Parathyroid adenoma (tissue), 2 donors: ENCODE measurements around the gene GRK2.

ENCODE experiments used
- H2AFZ ChIP-seq: fragments of 300-600 bp; sonication (generic); one replicate; pipeline ENCODE4 v1.7.0; 2017; ENCODE audit warnings: antibody characterized with exemption, mild to moderate bottlenecking
- H3K27ac ChIP-seq: fragments of 300-600 bp; sonication (generic); one replicate; pipeline ENCODE4 v1.7.0; 2017
- H3K27me3 ChIP-seq: fragments of 300-600 bp; sonication (generic); one replicate; pipeline ENCODE4 v1.7.0; 2017; ENCODE audit warnings: low read length; ENCODE audit not compliant: control insufficient read depth, insufficient read depth
- H3K36me3 ChIP-seq: fragments of 300-600 bp; sonication (generic); one replicate; pipeline ENCODE4 v1.7.0; 2017; ENCODE audit warnings: low read length; ENCODE audit not compliant: control insufficient read depth, insufficient read depth
- H3K4me1 ChIP-seq: fragments of 300-600 bp; sonication (generic); one replicate; pipeline ENCODE4 v1.7.0; 2017; ENCODE audit warnings: control low read depth
- H3K4me2 ChIP-seq: fragments of 300-600 bp; sonication (generic); one replicate; pipeline ENCODE4 v1.7.0; 2017; ENCODE audit warnings: low read length
- H3K4me3 ChIP-seq: fragments of 300-600 bp; sonication (generic); one replicate; pipeline ENCODE4 v1.7.0; 2017; ENCODE audit warnings: low read depth, low read length
- H3K79me2 ChIP-seq: fragments of 300-600 bp; sonication (generic); one replicate; pipeline ENCODE4 v1.7.0; 2017; ENCODE audit warnings: control low read depth
- H3K9ac ChIP-seq: fragments of 300-600 bp; sonication (generic); one replicate; pipeline ENCODE4 v1.7.0; 2017; ENCODE audit warnings: mild to moderate bottlenecking
- H3K9me3 ChIP-seq: fragments of 300-600 bp; sonication (generic); one replicate; pipeline ENCODE4 v1.7.0; 2017; ENCODE audit warnings: low read length; ENCODE audit not compliant: control insufficient read depth
- TF ChIP-seq, protein P1 (sequence below): fragments of 300-600 bp; sonication (generic); IDR thresholded peaks from one replicate; pipeline ENCODE4 v1.7.0; 2017; ENCODE audit warnings: antibody characterized with exemption, mild to moderate bottlenecking
- donor health status: primary hyperparathyroidism.

The GRK2 gene

GRCh38 chr11:67292671-67293070 lies 26.4 kb downstream of the GRK2 start:
- Histone ChIP-seq H3K4me2 (no peak overlapping the region), H3K27ac (no peak overlapping the region), H3K9me3 (no peaks in the 10 kb centered on the region), H3K4me1 (peaks cover 9% of the 10 kb centered on the region), H3K36me3 (no peaks in the 10 kb centered on the region), H3K9ac (no peak overlapping the region), H3K79me2 (no peaks in the 10 kb centered on the region), H3K27me3 (no peaks in the 10 kb centered on the region), H2AFZ (no peak overlapping the region), H3K4me3 (no peak overlapping the region)
- TF ChIP-seq, protein P1, sequence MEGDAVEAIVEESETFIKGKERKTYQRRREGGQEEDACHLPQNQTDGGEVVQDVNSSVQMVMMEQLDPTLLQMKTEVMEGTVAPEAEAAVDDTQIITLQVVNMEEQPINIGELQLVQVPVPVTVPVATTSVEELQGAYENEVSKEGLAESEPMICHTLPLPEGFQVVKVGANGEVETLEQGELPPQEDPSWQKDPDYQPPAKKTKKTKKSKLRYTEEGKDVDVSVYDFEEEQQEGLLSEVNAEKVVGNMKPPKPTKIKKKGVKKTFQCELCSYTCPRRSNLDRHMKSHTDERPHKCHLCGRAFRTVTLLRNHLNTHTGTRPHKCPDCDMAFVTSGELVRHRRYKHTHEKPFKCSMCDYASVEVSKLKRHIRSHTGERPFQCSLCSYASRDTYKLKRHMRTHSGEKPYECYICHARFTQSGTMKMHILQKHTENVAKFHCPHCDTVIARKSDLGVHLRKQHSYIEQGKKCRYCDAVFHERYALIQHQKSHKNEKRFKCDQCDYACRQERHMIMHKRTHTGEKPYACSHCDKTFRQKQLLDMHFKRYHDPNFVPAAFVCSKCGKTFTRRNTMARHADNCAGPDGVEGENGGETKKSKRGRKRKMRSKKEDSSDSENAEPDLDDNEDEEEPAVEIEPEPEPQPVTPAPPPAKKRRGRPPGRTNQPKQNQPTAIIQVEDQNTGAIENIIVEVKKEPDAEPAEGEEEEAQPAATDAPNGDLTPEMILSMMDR = no peak

DNA sequence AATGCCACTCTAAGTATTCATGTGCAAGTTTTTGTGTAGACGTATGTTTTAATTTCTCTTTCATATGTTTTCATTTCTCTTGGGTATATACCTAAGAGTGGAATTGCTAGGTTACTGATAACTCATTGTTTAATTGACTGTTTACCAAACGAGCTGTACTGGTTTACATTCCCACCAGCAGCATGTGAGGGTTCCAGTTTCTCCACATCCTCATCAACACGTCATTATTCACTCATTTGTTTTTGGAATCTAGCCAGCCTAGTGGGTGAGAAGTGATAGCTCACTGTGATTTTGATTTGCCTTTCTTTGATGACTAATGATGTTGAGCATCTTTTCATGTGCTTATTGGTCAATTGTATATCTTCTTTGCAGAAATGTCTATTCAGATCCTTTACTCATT lies 26.8 kb downstream of the GRK2 start:
- H2AFZ ChIP-seq = no peak overlapping the region
- no peak overlapping the region for H3K27ac ChIP-seq
- H3K9ac ChIP-seq = no peak overlapping the region
- no peak overlapping the region for H3K4me3 ChIP-seq
- H3K4me1 ChIP-seq = peaks cover 5% of the 10 kb centered on the region
- TF ChIP-seq, protein P1 = no peak
- no peaks in the 10 kb centered on the region for H3K27me3 ChIP-seq
- no peaks in the 10 kb centered on the region for H3K79me2 ChIP-seq
- H3K9me3 ChIP-seq = no peaks in the 10 kb centered on the region
- H3K4me2 ChIP-seq = no peak overlapping the region
- H3K36me3 ChIP-seq = no peaks in the 10 kb centered on the region

GRCh38 chr11:67295846-67296245 lies 29.6 kb downstream of the GRK2 start:
- Histone ChIP-seq H3K4me2 (no peak overlapping the region), H3K4me3 (no peak overlapping the region), H3K79me2 (no peaks in the 10 kb centered on the region), H3K27me3 (no peaks in the 10 kb centered on the region), H3K27ac (no peak overlapping the region), H3K36me3 (no peaks in the 10 kb centered on the region), H2AFZ (no peak overlapping the region), H3K9ac (no peak overlapping the region), H3K9me3 (no peaks in the 10 kb centered on the region), H3K4me1 (no peaks in the 10 kb centered on the region)
- TF ChIP-seq, protein P1 = no peak

DNA sequence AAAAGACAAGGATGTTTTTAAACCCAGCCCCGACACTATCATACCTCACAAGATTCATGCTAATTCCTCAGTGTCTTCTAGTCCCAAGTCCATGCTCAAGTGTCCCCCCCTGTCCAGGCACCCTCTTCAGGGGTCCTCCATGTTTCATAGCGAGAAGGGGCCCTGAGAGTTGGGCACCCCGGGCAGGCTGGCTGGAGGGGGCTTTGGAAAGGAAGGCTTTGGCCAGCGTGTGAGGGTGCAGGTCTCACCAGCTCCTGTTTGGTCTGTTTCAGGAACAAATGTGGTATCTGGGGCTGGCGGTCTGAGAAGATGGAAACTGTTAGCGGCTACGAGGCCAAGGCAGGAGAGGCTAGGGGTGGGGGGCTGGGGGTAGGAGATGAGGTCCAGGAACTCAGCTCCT lies 32.5 kb downstream of the GRK2 start:
- no peak overlapping the region for H3K4me3 ChIP-seq
- TF ChIP-seq, protein P1 = no peak
- no peaks in the 10 kb centered on the region for H3K79me2 ChIP-seq
- no peak overlapping the region for H2AFZ ChIP-seq
- no peak overlapping the region for H3K9ac ChIP-seq
- H3K9me3 ChIP-seq = no peaks in the 10 kb centered on the region
- no peaks in the 10 kb centered on the region for H3K36me3 ChIP-seq
- H3K4me2 ChIP-seq = no peak overlapping the region
- no peaks in the 10 kb centered on the region for H3K4me1 ChIP-seq
- H3K27me3 ChIP-seq = no peaks in the 10 kb centered on the region
- no peak overlapping the region for H3K27ac ChIP-seq

DNA sequence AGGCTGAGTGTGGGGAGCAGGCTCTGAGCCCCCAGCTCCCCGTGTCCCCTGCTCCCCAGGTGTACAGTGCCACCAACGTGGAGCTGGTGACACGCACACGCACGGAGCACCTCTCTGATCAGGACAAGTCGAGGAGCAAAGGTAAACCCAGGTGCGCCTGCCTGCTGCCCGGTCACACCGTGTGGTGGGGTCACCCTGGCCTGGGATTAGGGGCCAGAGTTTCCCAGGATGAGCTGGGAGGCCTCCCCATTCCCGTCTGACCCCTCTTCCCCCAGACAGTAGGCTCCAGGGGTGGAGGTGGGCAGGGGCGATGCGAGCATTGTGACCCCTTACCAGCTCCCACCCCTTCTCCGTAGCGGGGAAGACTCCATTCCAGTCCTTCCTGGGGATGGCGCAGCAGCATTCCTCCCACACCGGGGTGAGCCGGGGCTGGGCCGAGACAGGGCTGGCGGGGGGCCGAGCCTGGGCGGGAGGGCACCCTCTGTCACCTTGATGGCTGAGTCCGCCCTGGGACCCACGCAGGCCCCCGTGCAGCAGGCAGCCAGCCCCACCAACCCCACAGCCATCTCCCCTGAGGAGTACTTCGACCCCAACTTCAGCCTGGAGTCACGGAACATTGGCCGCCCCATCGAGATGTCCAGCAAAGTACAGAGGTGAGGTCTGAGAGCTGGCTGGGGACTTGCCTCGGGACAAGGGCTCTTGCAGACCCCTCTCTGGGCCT lies 33.4 kb downstream of the GRK2 start:
- TF ChIP-seq, protein P1 = no peak
- no peak overlapping the region for H3K27ac ChIP-seq
- H3K4me3 ChIP-seq = no peak overlapping the region
- H3K9ac ChIP-seq = no peak overlapping the region
- H3K27me3 ChIP-seq = no peaks in the 10 kb centered on the region
- no peak overlapping the region for H3K4me2 ChIP-seq
- no peaks in the 10 kb centered on the region for H3K9me3 ChIP-seq
- H3K4me1 ChIP-seq = no peaks in the 10 kb centered on the region
- H2AFZ ChIP-seq = no peak overlapping the region
- H3K79me2 ChIP-seq = no peaks in the 10 kb centered on the region
- no peaks in the 10 kb centered on the region for H3K36me3 ChIP-seq
